Adrenal gland (tissue), 12 donors: ENCODE measurements around the gene HES5. TPM values are rescaled to one million over a fixed set of nuclear protein-coding genes. Genes with fewer than 3 reads are reported as not detected.

ENCODE experiments used
- DNase-seq, 7 donors: peaks; one replicate each; pipeline ENCODE4 v3.0.0-alpha.2; 2019 to 2020
- H3K27ac ChIP-seq, 5 donors: fragments of 200-600 bp; sonication (generic) in 4 of 5; 1 replicate in 3 of 5; 2 replicates in 2 of 5; pipeline versions ENCODE4 v1.5.1 to v1.8.0; 2016 to 2020; ENCODE audit warnings: mild to moderate bottlenecking in 1 of 5
- H3K27me3 ChIP-seq: fragments of 200-600 bp; 2 replicates; pipeline ENCODE4 v1.8.0; 2021
- H3K36me3 ChIP-seq, 2 donors: fragments of 200-600 bp; replicated peaks in 1 of 2; 1 replicate in 1 of 2; 2 replicates in 1 of 2; pipeline versions ENCODE4 v1.5.1 to v1.8.0; 2018 to 2022
- H3K4me1 ChIP-seq, 2 donors: fragments of 200-600 bp; replicated peaks in 1 of 2; 1 replicate in 1 of 2; 2 replicates in 1 of 2; pipeline versions ENCODE4 v1.5.1 to v1.8.0; 2018 to 2021
- H3K4me3 ChIP-seq, 4 donors: fragments of 200-600 bp; sonication (generic) in 3 of 4; one replicate each; pipeline ENCODE4 v1.5.1; 2016 to 2018
- H3K9me3 ChIP-seq, 3 donors: fragments of 200-600 bp; sonication (generic) in 1 of 3; replicated peaks in 1 of 3; 1 replicate in 2 of 3; 2 replicates in 1 of 3; pipeline versions ENCODE4 v1.5.1 to v1.8.0; 2016 to 2021
- POLR2A ChIP-seq, 2 donors: fragments of 450-650 bp; IDR thresholded peaks; one replicate each; pipeline ENCODE4 v1.6.1; 2017; ENCODE audit warnings: antibody characterized with exemption in 2 of 2, mild to moderate bottlenecking in 2 of 2, moderate library complexity in 1 of 2
- WGBS, 4 donors: extraction: QIAGEN DNeasy Blood & Tissue Kit in 2 of 4; methylation state at CpG; one replicate each; pipeline versions ENCODE4 v1.1.5 to v1.1.7; 2013 to 2017; 5-methylcytosine and 5-hydroxymethylcytosine counted together
- intact Hi-C, 2 donors: fragments of 100-400 bp; cut with DNase I; formaldehyde crosslinking; loops; one replicate each; pipeline versions ENCODE4 v1.14.1 to v1.15.0; 2022 to 2023
- polyA plus RNA-seq, 3 donors: library from polyadenylated mRNA; stranded (reverse); fragments of 200-250 nt in 2 of 3; fragments of 350-450 nt in 1 of 3; fragmentation: Illumina TruSeq in 1 of 3; extraction: RNeasy Lipid Tissue Mini Kit (QIAGEN cat#74804) in 1 of 3; gene quantifications; one replicate each; pipeline ENCODE4 v1.2.3, GENCODE V29; 2013 to 2014
- total RNA-seq, 9 donors: library from RNA; depleted of rRNA in 4 of 9; stranded (reverse); fragments of >200 nt in 4 of 9; fragments of 120-200 nt in 1 of 9; fragmentation: NEBNext Ultra II Directional in 1 of 9; extraction: Animal tissue kit (Norgen Biotek cat#: 25700) in 1 of 9; gene quantifications; one replicate each; pipeline versions ENCODE4 v1.1.0 to v1.2.4, GENCODE V29; 2013 to 2023
- TF ChIP-seq, protein P1 (sequence below), 6 experiments: fragments of 450-650 bp in 4 of 6; fragments of 200-600 bp in 2 of 6; sonication (generic) in 1 of 6; IDR thresholded peaks; 1 replicate in 5 of 6; 2 replicates in 1 of 6; pipeline versions ENCODE4 v1.5.1 to v1.8.0; 2016 to 2021; ENCODE audit warnings: antibody characterized with exemption in 6 of 6, mild to moderate bottlenecking in 2 of 6, moderate library complexity in 1 of 6
- donor health status: healthy with polysubstance abuse.
- donor health status: Bipolar disorder and iron deficiency.
- donor health status: DM: yes; HTN: yes; CAD: no.
- donor health status: DM: no; HTN: no; CAD: no.
- donor health status: DM: no; HTN: no; CAD: no.
- donor health status: DM: yes; HTN: yes; CAD: no.

HES5 gene
- total and polyA plus RNA-seq, 12 donors, result 0.28 TPM; not detected in 11

DNA sequence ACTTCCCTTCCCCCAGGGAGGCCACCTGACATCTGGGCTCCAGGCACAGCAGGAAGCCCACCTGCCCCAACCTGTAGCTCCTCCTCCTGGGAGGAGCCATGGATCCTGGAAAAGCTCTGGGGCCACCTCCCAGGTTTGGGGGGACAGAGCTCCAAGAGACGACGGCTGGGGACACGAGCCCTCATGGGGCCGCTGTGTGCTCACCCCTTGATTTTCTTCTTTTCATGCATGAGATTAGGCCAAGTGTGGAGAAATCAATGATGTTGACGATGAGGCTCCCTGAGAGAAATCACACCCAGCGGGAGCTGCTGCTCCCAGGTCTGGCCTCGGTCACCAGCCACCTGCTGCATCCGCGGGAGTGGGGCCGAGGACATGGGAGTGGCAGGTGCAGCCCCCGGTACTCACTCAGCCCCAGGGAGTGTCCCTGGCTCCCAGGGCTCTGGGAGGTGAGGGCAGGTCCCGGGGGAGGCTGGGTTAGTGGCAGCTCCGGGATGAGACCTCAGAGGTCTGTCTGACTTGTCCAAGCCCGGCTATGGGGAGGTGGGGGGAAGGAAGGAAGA lies 34.8 kb upstream of the HES5 start:
- peaks cover 0 to 19% of the 10 kb centered on the region in 2 donors for H3K36me3 ChIP-seq
- TF ChIP-seq, protein P1, sequence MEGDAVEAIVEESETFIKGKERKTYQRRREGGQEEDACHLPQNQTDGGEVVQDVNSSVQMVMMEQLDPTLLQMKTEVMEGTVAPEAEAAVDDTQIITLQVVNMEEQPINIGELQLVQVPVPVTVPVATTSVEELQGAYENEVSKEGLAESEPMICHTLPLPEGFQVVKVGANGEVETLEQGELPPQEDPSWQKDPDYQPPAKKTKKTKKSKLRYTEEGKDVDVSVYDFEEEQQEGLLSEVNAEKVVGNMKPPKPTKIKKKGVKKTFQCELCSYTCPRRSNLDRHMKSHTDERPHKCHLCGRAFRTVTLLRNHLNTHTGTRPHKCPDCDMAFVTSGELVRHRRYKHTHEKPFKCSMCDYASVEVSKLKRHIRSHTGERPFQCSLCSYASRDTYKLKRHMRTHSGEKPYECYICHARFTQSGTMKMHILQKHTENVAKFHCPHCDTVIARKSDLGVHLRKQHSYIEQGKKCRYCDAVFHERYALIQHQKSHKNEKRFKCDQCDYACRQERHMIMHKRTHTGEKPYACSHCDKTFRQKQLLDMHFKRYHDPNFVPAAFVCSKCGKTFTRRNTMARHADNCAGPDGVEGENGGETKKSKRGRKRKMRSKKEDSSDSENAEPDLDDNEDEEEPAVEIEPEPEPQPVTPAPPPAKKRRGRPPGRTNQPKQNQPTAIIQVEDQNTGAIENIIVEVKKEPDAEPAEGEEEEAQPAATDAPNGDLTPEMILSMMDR (IDR thresholded peaks at IDR 0.05), result no peak
- TF ChIP-seq POLR2A (IDR thresholded peaks at IDR 0.05), result no peak
- no peak overlapping the region for H3K27ac ChIP-seq
- 52 to 61% (median 57%) methylated on average over 5 to 14 of the region's 14 CpGs for WGBS, 4 donors
- H3K4me1 ChIP-seq, result no peaks in the 10 kb centered on the region
- H3K9me3 ChIP-seq, result no peaks in the 10 kb centered on the region
- intact Hi-C loops, result no loop called here
- no peak for DNase-seq
- no peaks in the 10 kb centered on the region for H3K27me3 ChIP-seq
- H3K4me3 ChIP-seq, result no peak overlapping the region

GRCh38 chr1:2564006-2564814 lies 34.1 kb upstream of the HES5 start:
- Histone ChIP-seq H3K4me3 (no peak overlapping the region), H3K27me3 (no peaks in the 10 kb centered on the region), H3K4me1 (no peaks in the 10 kb centered on the region), H3K36me3 (peaks cover 0 to 21% of the 10 kb centered on the region in 2 donors), H3K27ac (no peak overlapping the region), H3K9me3 (no peaks in the 10 kb centered on the region)
- 72 to 82% (median 79%) methylated on average over 4 to 20 of the region's 20 CpGs for WGBS, 4 donors
- TF ChIP-seq, protein P1 (IDR thresholded peaks at IDR 0.05), result no peak
- TF ChIP-seq POLR2A (IDR thresholded peaks at IDR 0.05), result no peak
- intact Hi-C loops, result no loop called here
- DNase-seq, result no peak

- H3K4me1 ChIP-seq, result peaks cover 0 to 3% of the 10 kb centered on the region in 2 donors
- intact Hi-C loops, result no loop called here
- H3K9me3 ChIP-seq, result no peaks in the 10 kb centered on the region
- no peak for TF ChIP-seq POLR2A (IDR thresholded peaks at IDR 0.05)
- TF ChIP-seq, protein P1 (IDR thresholded peaks at IDR 0.05), result no peak
- H3K36me3 ChIP-seq, result peaks cover 0 to 30% of the 10 kb centered on the region in 2 donors
- no peaks in the 10 kb centered on the region for H3K27me3 ChIP-seq
- no peak overlapping the region for H3K4me3 ChIP-seq
- H3K27ac ChIP-seq, result no peak overlapping the region
- DNase-seq, result no peak
- 88 to 96% (median 91%) methylated on average over 14 to 18 of the region's 18 CpGs for WGBS, 4 donors
These were observed 33.1 kb upstream of the HES5 start for GRCh38 chr1:2563205-2563604.

- TF ChIP-seq, protein P1 (IDR thresholded peaks at IDR 0.05), result peak in 4 of 6 experiments; percentile 16 to 42 (median 28)
- no peak for TF ChIP-seq POLR2A (IDR thresholded peaks at IDR 0.05)
- no peak for DNase-seq
- no peaks in the 10 kb centered on the region for H3K9me3 ChIP-seq
- peaks cover 0 to 31% of the 10 kb centered on the region in 2 donors for H3K36me3 ChIP-seq
- H3K4me1 ChIP-seq, result peaks cover 3 to 13% of the 10 kb centered on the region in 2 donors
- no peaks in the 10 kb centered on the region for H3K27me3 ChIP-seq
- no peak overlapping the region for H3K27ac ChIP-seq
- no peak overlapping the region for H3K4me3 ChIP-seq
- intact Hi-C loops, result no loop called here
- WGBS, 4 donors, result 87 to 94% (median 91%) methylated on average over 5 to 24 of the region's 24 CpGs
These were observed 32.1 kb upstream of the HES5 start for GRCh38 chr1:2561898-2562895.
